OCI-LY3 (cell line): ENCODE results near the gene SPATA21.

ENCODE experiments used
- H2AFZ ChIP-seq: fragments of 200-600, 300-600 bp; shearing (Covaris generic); 2 replicates; pipeline ENCODE4 v1.6.0; 2014; ENCODE audit warnings: antibody characterized with exemption, low read depth, low read length
- H3K27ac ChIP-seq: fragments of 200-600, 300-600 bp; sonication (generic); 2 replicates; pipeline ENCODE4 v1.5.1; 2014; ENCODE audit warnings: mild to moderate bottlenecking, low read length, moderate library complexity, mixed read lengths
- H3K27me3 ChIP-seq: fragments of 200-600, 300-600 bp; sonication (generic); 2 replicates; pipeline ENCODE4 v1.6.1; 2014; ENCODE audit warnings: low read depth, low read length, mixed read lengths
- H3K36me3 ChIP-seq: fragments of 200-600, 300-600 bp; sonication (generic); replicated peaks from 2 replicates; pipeline ENCODE3; 2014; ENCODE audit warnings: low read depth, low read length, mixed read lengths
- H3K4me1 ChIP-seq: fragments of 300-600, 200-600 bp; sonication (generic); 2 replicates; pipeline ENCODE4 v1.6.1; 2014; ENCODE audit warnings: low read length, mixed read lengths
- H3K4me2 ChIP-seq: fragments of 200-600, 300-600 bp; sonication (generic); 2 replicates; pipeline ENCODE4 v1.6.1; 2014; ENCODE audit warnings: low read length, mixed read lengths
- H3K4me3 ChIP-seq: fragments of 300-600, 200-600 bp; sonication (generic); 2 replicates; pipeline ENCODE4 v1.5.1; 2014; ENCODE audit warnings: antibody characterized with exemption, mild to moderate bottlenecking, low read length, moderate library complexity
- H3K79me2 ChIP-seq: fragments of 300-600, 200-600 bp; shearing (Covaris generic); 2 replicates; pipeline ENCODE4 v1.6.1; 2014; ENCODE audit warnings: mild to moderate bottlenecking, low read length, mixed read lengths
- H3K9ac ChIP-seq: fragments of 300-600, 200-600 bp; shearing (Covaris generic); 2 replicates; pipeline ENCODE4 v1.6.0; 2014; ENCODE audit warnings: mild to moderate bottlenecking, low read length, moderate library complexity
- H3K9me3 ChIP-seq: fragments of 200-600, 300-600 bp; shearing (Covaris generic); 2 replicates; pipeline ENCODE4 v1.6.1; 2014; ENCODE audit warnings: low read length, mixed read lengths; ENCODE audit not compliant: insufficient read depth
- H4K20me1 ChIP-seq: fragments of 200-600, 300-600 bp; sonication (generic); 2 replicates; pipeline ENCODE4 v1.6.1; 2016; ENCODE audit warnings: low read length, mixed read lengths; ENCODE audit not compliant: insufficient read depth
- EZH2phosphoT487 ChIP-seq: fragments of 200-600 bp; shearing (Covaris generic); IDR thresholded peaks from 2 replicates; pipeline ENCODE4 v1.6.1; 2018; ENCODE audit warnings: antibody characterized with exemption, mixed run types, low read depth
- TF ChIP-seq, protein P1 (sequence below): fragments of 200-600, 300-600 bp; sonication (generic); IDR thresholded peaks from 2 replicates; pipeline ENCODE4 v1.5.1; 2014; ENCODE audit warnings: antibody characterized with exemption, low read length, low read depth

The SPATA21 gene

DNA sequence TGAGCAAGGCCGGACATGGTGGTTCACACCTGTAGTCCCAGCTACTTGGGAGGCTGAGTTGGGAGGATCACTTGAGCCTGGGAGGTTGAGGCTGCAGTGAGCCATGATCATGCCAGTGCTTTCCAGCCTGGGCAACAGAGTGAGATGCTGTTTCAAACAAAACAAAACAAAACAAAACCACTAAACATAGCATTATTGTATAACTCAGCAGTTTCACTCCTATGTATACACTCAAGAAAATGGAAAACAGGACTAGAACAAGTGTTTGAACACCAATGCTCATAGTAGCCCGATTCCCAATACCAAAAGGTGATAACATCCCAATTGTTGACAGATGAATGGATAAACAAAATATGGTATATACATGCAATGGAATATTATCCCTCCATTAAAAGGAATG is 1.3 kb upstream of the SPATA21 start:
- no peak overlapping the region for H2AFZ ChIP-seq
- H3K9ac ChIP-seq: no peak overlapping the region
- H3K4me2 ChIP-seq: no peak overlapping the region
- no peak for TF ChIP-seq EZH2phosphoT487
- TF ChIP-seq, protein P1, sequence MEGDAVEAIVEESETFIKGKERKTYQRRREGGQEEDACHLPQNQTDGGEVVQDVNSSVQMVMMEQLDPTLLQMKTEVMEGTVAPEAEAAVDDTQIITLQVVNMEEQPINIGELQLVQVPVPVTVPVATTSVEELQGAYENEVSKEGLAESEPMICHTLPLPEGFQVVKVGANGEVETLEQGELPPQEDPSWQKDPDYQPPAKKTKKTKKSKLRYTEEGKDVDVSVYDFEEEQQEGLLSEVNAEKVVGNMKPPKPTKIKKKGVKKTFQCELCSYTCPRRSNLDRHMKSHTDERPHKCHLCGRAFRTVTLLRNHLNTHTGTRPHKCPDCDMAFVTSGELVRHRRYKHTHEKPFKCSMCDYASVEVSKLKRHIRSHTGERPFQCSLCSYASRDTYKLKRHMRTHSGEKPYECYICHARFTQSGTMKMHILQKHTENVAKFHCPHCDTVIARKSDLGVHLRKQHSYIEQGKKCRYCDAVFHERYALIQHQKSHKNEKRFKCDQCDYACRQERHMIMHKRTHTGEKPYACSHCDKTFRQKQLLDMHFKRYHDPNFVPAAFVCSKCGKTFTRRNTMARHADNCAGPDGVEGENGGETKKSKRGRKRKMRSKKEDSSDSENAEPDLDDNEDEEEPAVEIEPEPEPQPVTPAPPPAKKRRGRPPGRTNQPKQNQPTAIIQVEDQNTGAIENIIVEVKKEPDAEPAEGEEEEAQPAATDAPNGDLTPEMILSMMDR: no peak
- no peak overlapping the region for H3K4me3 ChIP-seq
- H3K79me2 ChIP-seq: peaks cover 29% of the 10 kb centered on the region
- no peak overlapping the region for H3K27ac ChIP-seq
- H3K4me1 ChIP-seq: peaks cover 16% of the 10 kb centered on the region
- no peaks in the 10 kb centered on the region for H4K20me1 ChIP-seq
- no peaks in the 10 kb centered on the region for H3K9me3 ChIP-seq
- no peaks in the 10 kb centered on the region for H3K27me3 ChIP-seq
- H3K36me3 ChIP-seq: peaks cover under 1% of the 10 kb centered on the region

DNA sequence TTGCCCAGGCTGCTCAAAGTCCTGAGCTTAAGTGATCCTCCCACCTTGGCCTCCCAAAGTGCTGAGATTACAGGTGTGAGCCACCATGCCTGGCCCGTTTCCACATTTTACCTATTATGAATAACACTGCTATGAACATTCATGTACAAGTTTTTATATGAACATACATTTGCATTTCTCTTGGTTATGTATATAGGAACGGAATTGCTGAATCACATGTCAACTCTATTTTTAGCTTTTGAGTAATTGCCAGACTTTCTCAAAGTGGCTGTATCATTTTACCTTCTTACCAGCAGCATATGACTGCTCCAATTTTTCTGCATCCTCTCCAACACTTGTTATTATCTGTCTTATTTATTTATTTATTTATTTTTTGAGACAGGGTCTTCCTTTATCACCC is 2.7 kb downstream of the SPATA21 start:
- Histone ChIP-seq H3K4me3 (no peak overlapping the region), H3K4me1 (peaks cover 8% of the 10 kb centered on the region), H3K36me3 (no peaks in the 10 kb centered on the region), H3K27me3 (no peaks in the 10 kb centered on the region), H4K20me1 (no peaks in the 10 kb centered on the region), H3K79me2 (no peaks in the 10 kb centered on the region), H2AFZ (no peak overlapping the region), H3K9ac (no peak overlapping the region), H3K4me2 (no peak overlapping the region), H3K9me3 (no peaks in the 10 kb centered on the region), H3K27ac (no peak overlapping the region)
- TF ChIP-seq, protein P1: no peak
- TF ChIP-seq EZH2phosphoT487: no peak

DNA sequence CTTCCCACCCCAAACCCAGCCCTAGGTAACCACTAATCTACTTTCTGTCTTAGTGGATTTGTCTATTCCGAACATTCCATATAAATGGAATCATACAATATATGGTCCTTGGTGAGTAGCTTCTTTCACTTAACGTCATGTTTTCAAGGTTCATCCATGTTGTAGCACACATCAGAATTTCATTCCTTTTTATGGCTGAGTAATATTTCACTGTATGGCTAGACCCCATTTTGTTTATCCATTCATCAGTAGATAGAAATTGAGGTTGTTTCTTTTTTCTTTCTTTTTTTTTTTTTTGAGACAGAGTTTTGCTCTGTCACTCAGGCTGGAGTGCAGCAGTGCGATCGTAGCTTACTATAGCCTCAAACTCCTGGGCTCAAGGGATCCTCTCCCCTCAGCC is 3.2 kb downstream of the SPATA21 start:
- no peaks in the 10 kb centered on the region for H4K20me1 ChIP-seq
- H2AFZ ChIP-seq: no peak overlapping the region
- H3K4me3 ChIP-seq: no peak overlapping the region
- TF ChIP-seq, protein P1: no peak
- no peak for TF ChIP-seq EZH2phosphoT487
- H3K79me2 ChIP-seq: no peaks in the 10 kb centered on the region
- H3K9ac ChIP-seq: no peak overlapping the region
- H3K9me3 ChIP-seq: no peaks in the 10 kb centered on the region
- no peaks in the 10 kb centered on the region for H3K27me3 ChIP-seq
- no peak overlapping the region for H3K4me2 ChIP-seq
- H3K27ac ChIP-seq: no peak overlapping the region
- no peaks in the 10 kb centered on the region for H3K36me3 ChIP-seq
- peaks cover 8% of the 10 kb centered on the region for H3K4me1 ChIP-seq

DNA sequence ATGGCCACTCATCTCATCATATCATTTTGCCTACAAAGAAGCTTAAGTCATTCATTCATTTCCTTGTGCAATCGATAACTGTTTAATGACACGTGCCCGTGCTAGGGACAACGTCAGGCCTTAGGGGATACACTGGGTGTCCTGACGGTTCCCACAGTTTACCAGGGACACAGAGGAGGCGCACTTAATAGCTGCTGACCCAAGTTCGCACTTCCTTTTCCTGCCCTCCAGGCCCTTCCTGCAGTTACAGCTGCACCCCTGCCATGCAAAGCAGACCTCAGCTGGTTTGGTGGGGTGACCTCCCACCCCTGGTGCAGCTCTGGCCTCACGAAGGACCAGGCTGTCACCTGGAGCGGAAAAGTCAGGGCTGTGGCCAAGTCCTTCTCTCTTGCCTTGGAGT is 4.2 kb downstream of the SPATA21 start:
- no peaks in the 10 kb centered on the region for H3K36me3 ChIP-seq
- no peak overlapping the region; the same call in 1 of the 2 replicates for H3K4me2 ChIP-seq
- H3K4me3 ChIP-seq: no peak overlapping the region
- no peaks in the 10 kb centered on the region for H3K79me2 ChIP-seq
- no peaks in the 10 kb centered on the region for H4K20me1 ChIP-seq
- no peak overlapping the region for H3K27ac ChIP-seq
- H3K4me1 ChIP-seq: peaks cover 8% of the 10 kb centered on the region
- H3K9ac ChIP-seq: no peak overlapping the region
- no peaks in the 10 kb centered on the region for H3K27me3 ChIP-seq
- H2AFZ ChIP-seq: no peak overlapping the region
- TF ChIP-seq, protein P1: no peak
- TF ChIP-seq EZH2phosphoT487: no peak
- H3K9me3 ChIP-seq: no peaks in the 10 kb centered on the region
